Effector CD8-positive, alpha-beta T cell (primary cell): ENCODE data around the gene GNB1L.

Experiments used
- DNase-seq: peaks from one replicate; lab custom pipeline; 2025; lab: John Stamatoyannopoulos, UW

Gene GNB1L

DNA sequence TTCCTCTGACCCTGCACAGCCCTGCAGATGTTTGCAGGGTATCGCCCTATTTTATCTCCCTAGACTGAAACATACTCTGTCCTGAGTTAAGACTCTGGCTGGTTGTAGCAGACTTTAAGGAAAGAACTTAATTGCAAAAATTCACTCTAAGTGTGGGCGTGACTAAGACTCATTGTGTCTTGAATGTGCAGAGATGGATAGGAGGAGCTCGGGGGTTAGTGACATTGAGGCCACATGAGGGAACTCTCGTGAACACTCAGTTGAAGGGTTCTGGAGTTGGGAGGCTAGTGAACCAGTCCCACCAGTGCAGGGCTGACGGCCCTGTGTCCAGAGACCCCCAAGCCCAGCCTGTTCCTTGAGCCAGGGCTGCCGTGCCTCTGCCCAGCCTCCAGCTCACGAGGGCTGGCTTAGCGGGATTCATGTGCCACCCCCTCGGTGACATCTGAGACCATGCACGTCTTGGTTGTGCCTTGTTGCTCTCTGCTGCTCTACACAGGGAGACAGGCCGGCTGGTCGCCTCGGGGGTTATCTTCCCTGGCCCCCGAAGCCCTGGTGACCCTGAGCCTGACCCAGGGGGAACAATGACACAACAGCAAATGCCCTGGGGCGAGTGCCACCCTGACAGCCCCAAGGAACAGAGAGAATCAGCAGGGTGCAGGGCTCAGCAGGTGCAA lies 105.5 kb downstream of the GNB1L start:
- DNase-seq: no peak

DNA sequence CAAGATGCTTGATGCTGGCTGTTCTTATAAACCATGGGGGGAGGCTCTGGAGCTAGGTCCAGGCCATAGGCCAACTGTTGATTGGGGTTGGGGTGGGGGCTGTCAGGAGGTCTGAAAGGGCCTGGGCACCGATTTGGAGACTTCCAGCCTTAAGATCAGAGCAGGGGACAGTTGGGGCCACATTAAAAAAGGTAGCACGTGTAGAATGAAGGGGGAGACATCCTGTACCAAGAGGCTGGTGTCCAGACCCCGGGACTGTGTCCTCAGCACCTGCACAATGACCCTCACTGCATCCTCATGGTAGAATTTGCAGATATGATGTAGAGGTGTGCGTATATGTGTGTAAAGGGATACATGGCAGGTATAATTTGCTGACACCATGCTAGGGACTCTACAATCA lies 106.5 kb downstream of the GNB1L start:
- no peak for DNase-seq

- no peak for DNase-seq
Measured at GRCh38 chr22:19747551-19747950, 107.1 kb downstream of the GNB1L start.

DNA sequence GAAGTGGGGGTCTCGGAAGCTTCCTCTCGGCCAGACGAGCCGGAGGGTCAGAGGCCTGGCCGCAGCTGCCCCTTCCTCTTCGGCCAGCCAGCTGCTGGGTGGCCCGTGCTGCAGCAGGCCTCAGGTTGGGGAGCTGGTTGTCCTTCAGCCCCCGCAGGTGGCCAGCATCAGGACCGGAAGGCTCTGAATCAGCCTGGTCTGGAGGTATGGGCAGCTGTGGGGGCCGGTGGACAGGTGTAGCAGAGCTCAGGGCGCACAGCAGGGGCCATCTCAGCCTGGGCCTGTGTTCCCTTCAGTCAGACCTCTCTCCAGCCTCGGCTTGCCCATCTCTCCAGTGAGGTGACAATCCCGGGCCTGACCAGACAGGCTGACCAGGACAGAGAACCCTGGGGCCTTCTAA lies 107.9 kb downstream of the GNB1L start:
- no peak for DNase-seq

DNA sequence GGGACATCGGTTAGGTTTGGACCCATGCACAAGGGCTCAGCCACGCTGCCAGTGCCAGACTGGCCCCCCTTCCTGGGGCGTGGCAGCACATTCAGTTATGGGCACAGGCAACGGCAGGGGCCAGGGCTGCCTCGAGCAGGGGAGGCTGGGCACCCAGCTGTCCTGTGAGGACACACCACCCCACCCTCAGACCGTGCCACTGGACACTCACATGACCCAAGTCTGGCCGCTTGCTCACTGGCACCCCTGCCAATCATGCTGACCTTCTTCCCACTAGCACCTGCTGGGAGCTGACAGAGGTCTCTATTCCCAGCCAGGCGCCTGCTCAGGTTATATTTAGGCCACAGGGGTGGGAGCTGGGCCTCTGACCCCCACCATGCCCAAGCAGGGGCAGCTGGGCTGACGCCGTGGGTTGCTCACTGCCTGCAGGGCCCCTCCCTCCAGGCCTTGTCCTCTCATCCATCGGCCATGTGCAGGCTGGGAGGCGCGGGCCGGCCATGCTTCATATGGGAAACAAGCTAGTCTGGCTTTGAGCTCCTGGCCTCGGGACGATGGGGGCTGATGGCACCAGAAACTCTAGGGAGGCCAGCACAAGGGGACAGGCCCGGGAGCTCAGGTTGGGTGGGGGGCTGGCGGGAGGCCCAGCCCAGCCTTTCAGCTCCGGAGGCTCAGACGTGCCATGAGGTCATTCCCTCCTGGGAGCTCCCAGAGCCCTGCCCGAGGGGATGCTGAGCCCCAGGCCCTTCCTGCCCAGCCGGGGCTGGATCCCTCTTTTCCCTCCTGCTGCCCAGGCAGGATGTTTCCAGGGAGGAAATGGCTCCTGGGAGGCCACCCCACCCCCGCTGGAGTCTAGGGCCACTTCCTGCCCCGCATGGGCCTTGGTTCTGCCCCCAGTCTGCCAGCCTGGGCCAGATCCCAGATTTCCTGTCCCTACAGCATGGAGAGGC lies 109.2 kb downstream of the GNB1L start:
- no peak for DNase-seq

DNA sequence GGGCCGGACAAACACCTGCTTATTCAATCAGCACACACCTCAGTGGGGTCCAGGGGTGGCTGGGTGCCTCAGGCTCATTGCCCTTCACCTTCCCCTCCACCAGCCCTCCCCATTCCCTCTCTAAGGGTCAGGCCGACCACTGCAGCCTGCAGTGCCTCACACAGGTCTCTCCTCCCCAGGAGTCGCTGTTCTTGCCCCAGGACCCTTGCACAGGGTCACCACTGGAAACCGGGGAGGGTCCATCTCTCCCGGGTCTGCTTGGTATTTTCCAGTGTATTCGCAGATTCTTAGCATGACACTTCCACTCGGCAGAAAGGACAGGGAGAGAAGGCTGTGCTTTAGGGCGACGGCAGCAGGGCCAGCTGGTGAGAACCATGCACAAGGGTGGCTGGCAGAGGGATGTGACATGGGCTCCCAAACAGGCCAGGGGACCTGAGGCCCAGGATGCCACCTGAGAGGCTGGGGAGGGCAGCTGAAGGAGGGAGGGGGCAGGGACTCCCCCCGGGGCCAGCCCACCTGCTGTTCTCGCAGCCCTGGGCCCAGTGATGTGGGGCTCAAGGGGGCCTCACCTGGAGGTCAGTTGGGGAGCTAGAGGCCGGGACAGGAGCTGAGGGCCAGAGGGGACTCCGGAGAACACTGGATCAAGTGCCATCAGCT lies 110.2 kb downstream of the GNB1L start:
- no peak for DNase-seq

DNA sequence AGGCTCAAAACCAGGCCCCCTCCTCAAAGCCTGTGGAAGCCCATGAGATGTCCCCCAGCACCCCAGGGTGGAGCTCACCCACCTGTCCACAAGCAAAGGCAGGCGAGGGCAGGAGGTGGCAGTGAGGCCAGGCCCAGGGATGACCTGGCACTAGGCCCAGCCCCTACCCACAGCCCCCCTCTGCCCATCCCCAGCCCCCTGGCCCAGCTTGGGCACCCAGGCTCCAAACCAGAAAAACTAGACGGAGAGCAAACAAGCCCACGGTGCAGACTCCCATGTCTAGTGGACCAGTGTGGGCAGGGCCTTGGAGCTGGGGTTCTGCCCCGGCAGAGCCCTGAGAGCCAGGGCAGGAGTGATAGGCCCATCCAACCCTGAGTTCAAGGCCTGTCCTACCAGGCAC lies 111.0 kb downstream of the GNB1L start:
- no peak for DNase-seq

DNA sequence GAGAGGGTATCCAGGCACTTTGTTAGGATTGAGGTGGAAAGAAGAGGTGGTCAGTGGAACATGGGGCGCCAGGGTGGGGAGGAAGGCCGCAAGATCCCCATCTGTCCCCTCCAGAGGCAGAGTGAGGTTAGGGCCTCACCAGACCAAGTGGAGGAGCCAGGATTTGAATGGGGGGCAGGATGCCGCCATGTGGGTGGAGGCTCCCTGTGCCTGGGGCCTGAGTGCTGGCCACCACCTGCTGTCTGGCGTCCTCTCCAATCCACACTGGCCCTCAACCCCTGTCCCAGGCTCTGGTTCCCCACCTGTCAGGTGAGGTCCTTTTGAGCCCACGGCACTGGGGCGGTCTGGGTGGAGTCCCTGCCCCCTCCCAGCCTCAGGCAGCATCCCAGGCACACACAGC lies 111.6 kb downstream of the GNB1L start:
- no peak for DNase-seq

DNA sequence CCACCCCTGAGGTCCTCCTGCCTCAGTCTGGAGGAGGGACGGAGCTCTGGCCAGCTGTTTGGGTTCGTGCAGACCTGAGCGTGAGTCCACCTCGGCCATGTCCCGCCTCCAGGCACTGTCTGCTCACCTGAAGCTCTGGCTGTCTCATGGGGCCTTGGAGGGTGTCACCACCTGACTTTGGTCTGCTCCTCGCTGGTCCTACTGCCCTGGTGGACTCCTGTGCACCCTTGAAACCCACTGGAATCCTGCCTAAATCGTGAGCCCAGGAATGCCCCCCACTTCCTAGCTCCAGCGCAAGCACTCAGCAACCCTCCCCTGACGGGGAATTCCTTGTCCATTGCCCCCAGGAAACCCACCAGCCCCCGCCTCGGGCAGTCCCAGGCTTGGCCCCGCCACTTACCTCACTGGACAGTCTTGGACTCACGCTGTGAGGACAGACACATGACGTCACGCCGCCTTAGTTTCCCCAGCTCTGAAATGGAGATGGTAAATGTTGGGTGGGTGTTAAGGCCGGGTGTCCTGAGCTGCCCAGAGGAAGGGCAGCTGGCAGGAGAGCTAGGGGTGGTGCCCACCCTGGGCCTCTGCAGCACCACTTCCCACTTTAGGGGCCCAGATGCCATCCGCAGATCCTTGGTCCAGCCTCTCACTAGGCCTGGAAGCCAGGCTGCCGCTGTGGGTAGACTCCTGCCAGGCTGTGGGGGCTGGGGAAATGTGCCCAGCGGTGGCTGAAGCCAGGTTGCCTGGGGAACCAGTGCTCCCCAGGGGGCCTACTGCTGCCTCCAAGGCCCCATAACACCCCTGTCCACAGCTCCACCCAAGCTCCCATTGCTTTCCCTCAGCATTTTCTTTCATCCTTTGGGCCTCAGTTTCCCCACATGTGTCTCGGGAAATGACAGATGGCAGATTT lies 112.3 kb downstream of the GNB1L start:
- no peak for DNase-seq

DNA sequence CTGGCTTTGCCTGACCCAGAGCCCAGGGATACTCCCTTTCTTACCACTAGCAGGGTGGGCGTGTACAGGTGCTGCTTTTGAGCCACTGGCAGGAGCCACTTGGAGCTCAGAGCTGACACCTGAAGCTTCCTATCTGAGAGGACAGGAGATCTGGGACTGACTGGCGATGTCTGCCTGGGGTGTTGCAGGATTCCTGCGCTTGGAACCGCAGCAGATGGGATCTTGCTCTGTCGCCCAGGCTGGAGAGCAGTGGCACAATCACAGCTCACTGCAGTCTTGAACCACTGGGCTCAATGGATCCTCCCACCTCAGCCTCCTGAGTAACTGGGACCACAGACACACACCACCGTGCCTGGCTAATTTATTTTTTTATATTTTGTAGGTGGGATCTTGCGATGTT lies 113.6 kb downstream of the GNB1L start:
- DNase-seq: no peak

- no peak for DNase-seq
Measured at GRCh38 chr22:19740586-19740985, 114.1 kb downstream of the GNB1L start.

DNA sequence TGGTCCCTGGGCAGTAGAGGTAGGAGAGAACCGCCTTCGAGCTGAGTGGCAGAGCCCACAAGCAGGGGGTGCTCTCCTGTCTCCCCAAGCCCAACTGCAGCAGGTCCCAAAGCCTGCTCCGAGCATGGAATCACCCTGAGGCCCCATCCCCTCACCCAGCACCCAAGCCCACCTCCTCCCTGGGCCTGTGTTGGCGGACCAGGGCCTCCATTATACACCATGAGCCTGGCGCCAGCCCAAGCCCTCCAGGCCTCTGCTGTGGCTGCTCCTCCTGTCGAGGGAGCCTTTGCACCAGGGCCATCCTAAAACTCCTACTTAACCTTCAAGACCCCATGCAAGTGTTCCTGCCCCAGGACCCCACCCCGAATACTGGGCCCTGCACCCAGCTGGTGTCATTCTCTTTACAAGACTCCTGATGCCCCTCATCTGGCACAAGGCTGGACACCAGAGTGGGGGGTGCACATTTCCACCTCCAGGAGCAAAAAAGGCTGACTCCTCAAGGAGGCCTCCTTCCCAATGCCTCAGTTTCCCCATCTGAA lies 114.7 kb downstream of the GNB1L start:
- DNase-seq: no peak

DNA sequence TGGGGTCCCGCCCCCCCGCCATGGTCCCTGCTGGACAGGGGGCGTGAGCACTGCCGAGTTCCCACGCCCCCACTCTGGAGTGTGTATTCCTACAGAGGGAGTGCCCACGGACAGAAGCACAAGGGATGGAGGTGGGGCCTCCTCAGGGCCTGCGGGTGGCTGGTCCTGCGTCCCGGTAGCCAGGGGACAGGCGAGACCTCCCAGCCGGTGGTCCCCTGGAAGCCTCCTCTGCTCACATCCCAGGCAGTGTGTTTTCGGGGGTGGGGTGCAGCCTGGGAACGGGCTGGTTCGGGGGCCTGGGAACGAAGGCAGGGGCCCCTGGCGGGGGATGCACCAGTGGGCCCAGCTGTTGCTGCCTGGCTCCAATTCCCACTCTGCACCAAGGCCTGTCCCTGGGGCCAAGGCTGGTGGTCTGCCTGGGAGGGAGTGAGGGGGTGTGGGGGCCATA lies 115.2 kb downstream of the GNB1L start:
- no peak for DNase-seq

GRCh38 chr22:19738664-19739447 lies 115.8 kb downstream of the GNB1L start:
- no peak for DNase-seq

- DNase-seq: no peak
Measured at GRCh38 chr22:19737846-19738663, 116.6 kb downstream of the GNB1L start.

DNA sequence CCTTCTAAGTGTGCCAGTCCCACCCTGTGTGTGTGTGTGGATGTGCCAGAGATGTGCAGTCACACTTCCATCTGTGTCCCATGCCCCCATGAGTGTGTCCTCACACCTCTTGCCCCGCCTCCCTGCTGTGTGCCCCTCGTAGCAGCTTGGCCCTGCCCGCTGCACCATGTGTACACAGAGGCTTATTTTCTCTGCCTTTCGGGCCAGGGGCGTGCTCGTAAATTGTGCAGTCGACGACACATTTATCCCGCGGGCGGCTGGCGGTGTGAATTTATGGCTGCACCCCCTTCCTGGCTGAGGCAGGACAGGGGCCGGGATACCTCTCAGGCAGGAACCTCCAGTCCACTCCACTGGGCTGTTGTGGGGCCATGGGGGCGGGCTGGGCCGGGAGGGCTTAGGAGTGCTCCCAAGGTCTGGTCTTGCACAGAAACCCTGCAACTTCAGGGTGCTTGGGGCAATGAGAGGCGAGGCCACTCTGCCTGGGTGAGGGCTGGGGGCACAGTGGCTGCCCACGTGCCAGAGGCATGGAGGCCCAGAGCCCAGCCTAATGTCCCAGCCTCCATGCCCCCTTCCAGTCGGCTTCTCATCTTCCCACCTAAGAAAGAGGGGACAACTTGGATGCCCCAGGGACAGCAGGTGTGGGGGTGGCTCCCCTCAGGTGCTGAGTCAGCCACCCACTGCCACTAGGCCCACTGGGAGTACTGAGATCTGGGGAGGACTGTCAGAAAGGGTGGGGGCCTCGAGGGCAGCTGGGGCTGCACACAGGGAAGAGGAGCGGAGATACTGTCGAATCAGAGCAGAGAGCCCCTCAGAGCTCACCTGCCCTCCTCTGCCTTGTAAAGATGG lies 118.8 kb downstream of the GNB1L start:
- DNase-seq: no peak

DNA sequence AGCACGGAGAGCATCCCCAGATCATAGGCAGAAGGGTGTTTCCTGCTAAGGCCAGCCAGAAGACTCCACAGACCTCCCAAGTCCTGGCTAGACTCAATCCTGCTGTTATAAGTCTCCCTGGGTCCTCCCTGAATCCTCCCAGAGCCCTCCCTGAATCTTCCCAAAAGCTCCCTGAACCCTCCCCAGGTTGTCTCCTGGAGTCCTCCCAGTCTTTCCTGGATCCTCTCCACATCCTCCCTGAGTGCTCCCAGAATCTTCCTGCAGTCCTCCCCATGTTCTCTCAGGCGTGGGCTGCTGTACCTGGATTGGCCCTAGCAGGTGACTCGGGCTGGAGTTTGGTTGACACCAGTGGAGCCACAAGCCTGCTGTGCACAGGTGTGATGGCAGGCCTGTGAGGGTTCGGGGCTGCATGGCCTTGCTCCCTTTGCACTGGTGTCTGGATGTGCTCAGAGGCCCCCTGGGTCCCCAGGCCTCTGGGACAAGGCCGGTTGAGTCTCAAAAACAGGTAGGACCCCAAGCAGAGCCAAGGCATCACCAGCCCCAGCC lies 119.8 kb downstream of the GNB1L start:
- DNase-seq: no peak

GRCh38 chr22:19734163-19734562 lies 120.5 kb downstream of the GNB1L start:
- DNase-seq: no peak
